GM23248 (cell line): ENCODE data around the gene ZNRD2.

ENCODE experiments used
- EZH2 ChIP-seq: fragments of 200-600 bp; sonication (generic); IDR thresholded peaks from 2 replicates; pipeline ENCODE4 v1.6.1; 2018; ENCODE audit warnings: antibody characterized with exemption, mild to moderate bottlenecking; ENCODE audit not compliant: insufficient read depth, poor library complexity, severe bottlenecking
- EZH2phosphoT487 ChIP-seq: fragments of 200-600 bp; sonication (generic); IDR thresholded peaks from 2 replicates; pipeline ENCODE4 v1.6.1; 2018; ENCODE audit warnings: antibody characterized with exemption, moderate library complexity, mild to moderate bottlenecking, low read depth; ENCODE audit not compliant: insufficient read depth

DNA sequence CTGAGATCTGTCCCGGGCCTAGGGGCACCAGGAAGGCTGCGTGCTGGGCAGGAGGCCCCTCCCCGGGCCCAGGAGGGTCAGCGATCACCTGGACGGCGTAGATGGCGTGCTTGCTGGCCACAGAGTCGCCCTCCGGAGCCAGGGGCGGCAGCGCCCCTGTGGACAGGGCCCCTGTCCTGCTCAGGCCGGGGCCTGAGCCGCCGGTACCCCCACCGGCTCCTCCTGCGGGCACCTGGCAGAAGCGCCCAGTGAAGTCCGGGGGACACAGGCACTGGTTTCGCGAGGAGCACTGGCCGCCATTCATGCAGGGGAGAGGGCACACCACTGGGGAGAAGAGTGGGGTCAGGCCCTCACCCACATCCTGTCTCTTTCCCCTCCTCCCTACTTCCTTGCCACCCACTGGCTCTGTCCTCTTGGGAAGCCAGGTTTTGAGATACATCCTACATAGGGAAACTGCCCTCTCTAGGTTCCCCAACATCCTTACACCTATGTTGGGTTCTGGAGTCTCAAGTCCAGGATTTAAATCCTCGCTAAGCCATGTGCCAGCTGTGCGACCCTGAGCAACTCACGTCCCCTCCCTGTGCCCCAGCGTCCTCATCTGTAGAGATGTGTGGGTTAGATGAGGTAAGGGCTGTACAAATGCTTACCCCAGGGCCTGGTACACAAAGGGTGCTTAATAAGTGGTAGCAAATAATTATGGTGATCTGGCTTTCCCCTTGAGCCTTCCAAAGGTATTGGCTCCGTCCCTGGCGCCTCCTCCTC lies 16.0 kb upstream of the ZNRD2 start:
- TF ChIP-seq EZH2phosphoT487 (no peak), EZH2 (no peak)
